Psoas muscle (tissue), 8 donors: ENCODE results near the gene PLCXD1. TPM values are rescaled to one million over a fixed set of nuclear protein-coding genes. Genes with fewer than 3 reads are reported as not detected.

Experiments
- ATAC-seq, 4 donors: fragments of 200-7000 bp; cut with Tn5 transposase; one replicate each; pipeline ENCODE4 v1.9.1; 2020; ENCODE audit warnings: moderate library complexity in 3 of 4, mild to moderate bottlenecking in 2 of 4
- DNase-seq, 2 donors: peaks; one replicate each; pipeline ENCODE4 v3.0.0-alpha.2; 2020
- H3K27ac ChIP-seq: fragments of 200-600 bp; one replicate; pipeline ENCODE4 v1.8.0; 2022
- H3K27me3 ChIP-seq, 3 donors: fragments of 200-600 bp in 1 of 3; one replicate each; pipeline versions ENCODE4 v1.6.1 to v1.8.0; 2013 to 2022; ENCODE audit warnings: low read length in 2 of 3, mild to moderate bottlenecking in 2 of 3, moderate library complexity in 1 of 3; ENCODE audit not compliant: insufficient read depth in 3 of 3
- H3K36me3 ChIP-seq, 2 donors: fragments of 200-600 bp in 1 of 2; one replicate each; pipeline versions ENCODE4 v1.6.1 to v1.8.0; 2013 to 2022; ENCODE audit warnings: low read depth in 1 of 2, mild to moderate bottlenecking in 1 of 2, moderate library complexity in 1 of 2; ENCODE audit not compliant: insufficient read depth in 1 of 2
- H3K4me1 ChIP-seq: fragments of 200-600 bp; one replicate; pipeline ENCODE4 v1.8.0; 2022
- H3K4me3 ChIP-seq: fragments of 200-600 bp; one replicate; pipeline ENCODE4 v1.8.0; 2022; ENCODE audit warnings: mild to moderate bottlenecking
- H3K9me3 ChIP-seq: fragments of 200-600 bp; one replicate; pipeline ENCODE4 v1.8.0; 2022
- WGBS, 3 donors: extraction: QIAGEN DNeasy Blood & Tissue Kit; methylation state at CpG; one replicate each; pipeline versions ENCODE4 v1.1.6 to v1.1.7; 2013; 5-methylcytosine and 5-hydroxymethylcytosine counted together
- intact Hi-C, 2 donors: fragments of 100-400 bp; cut with DNase I; formaldehyde crosslinking; loops; one replicate each; pipeline versions ENCODE4 v1.11.0 to v1.14.2; 2022
- polyA plus RNA-seq, 3 donors: library from polyadenylated mRNA; stranded (reverse); fragments of 200-250 nt; gene quantifications; one replicate each; pipeline ENCODE4 v1.2.3, GENCODE V29; 2013
- total RNA-seq, 4 donors: library from RNA; stranded (reverse); fragmentation: NEBNext Ultra II Directional in 2 of 4; extraction: Animal tissue kit (Norgen Biotek cat#: 25700) in 2 of 4; gene quantifications; one replicate each; pipeline versions ENCODE4 v1.2.1 to v1.2.4, GENCODE V29; 2021 to 2023
- TF ChIP-seq, protein P1 (sequence below): fragments of 200-600 bp; IDR thresholded peaks from one replicate; pipeline ENCODE4 v1.8.0; 2022; ENCODE audit warnings: antibody characterized with exemption
- donor health status: healthy with polysubstance abuse.
- donor health status: DM: no; HTN: no; CAD: no; lungs with moderate emphysema.
- donor health status: Bipolar disorder and iron deficiency.
- donor health status: healthy.
- donor health status: DM: yes; HTN: yes; CAD: no.
- donor health status: DM: no; HTN: no; CAD: no.
- donor health status: DM: no; HTN: no; CAD: no.
- donor health status: DM: yes; HTN: yes; CAD: no.

Gene PLCXD1
- total and polyA plus RNA-seq, 7 donors = 0.89 to 16.3 (median 2.3) TPM

DNA sequence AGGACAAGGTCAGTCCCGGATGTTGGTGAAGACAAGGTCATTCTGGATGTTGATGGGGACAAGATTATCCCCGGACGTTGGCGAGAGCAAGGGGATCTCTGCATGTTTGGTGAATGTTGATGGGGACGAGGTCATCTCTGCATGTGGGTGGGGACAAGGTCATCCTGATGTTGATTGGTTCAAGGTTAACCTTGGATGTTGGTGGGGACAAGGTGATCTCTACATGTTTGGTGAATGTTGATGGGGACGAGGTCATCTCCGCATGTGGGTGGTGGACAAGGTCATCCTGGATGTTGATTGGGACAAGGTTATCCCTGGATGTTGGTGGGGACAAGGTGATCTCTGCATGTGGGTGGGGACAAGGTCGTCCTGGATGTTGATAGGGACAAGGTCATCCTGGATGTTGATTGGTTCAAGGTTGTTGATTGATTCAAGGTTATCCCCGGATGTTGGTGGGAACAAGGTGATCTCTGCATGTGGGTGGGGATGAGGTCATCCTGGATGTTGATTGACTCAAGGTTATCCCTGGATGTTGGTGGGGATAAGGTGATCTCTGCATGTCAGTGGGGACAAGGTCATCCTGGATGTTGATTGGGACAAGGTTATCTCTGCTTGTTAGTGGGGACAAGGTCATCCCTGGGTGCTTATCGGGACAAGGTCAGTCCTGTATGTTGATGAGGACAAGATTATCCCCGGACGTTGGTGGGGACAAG, 28.8 kb upstream of the PLCXD1 start:
- intact Hi-C loops = no loop called here
- Histone ChIP-seq H3K9me3 (no peaks in the 10 kb centered on the region), H3K36me3 (no peaks in the 10 kb centered on the region), H3K27me3 (peaks cover 0 to 4% (median 3%) of the 10 kb centered on the region in 3 donors), H3K4me1 (no peaks in the 10 kb centered on the region), H3K4me3 (no peak overlapping the region), H3K27ac (no peak overlapping the region)
- 84 to 90% (median 87%) methylated on average over 12 of the region's 12 CpGs for WGBS, 3 donors
- ATAC-seq (no peak), DNase-seq (no peak)
- TF ChIP-seq, protein P1, sequence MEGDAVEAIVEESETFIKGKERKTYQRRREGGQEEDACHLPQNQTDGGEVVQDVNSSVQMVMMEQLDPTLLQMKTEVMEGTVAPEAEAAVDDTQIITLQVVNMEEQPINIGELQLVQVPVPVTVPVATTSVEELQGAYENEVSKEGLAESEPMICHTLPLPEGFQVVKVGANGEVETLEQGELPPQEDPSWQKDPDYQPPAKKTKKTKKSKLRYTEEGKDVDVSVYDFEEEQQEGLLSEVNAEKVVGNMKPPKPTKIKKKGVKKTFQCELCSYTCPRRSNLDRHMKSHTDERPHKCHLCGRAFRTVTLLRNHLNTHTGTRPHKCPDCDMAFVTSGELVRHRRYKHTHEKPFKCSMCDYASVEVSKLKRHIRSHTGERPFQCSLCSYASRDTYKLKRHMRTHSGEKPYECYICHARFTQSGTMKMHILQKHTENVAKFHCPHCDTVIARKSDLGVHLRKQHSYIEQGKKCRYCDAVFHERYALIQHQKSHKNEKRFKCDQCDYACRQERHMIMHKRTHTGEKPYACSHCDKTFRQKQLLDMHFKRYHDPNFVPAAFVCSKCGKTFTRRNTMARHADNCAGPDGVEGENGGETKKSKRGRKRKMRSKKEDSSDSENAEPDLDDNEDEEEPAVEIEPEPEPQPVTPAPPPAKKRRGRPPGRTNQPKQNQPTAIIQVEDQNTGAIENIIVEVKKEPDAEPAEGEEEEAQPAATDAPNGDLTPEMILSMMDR = no peak

- intact Hi-C loops = no loop called here
- no peak for ATAC-seq
- no peak for DNase-seq
- H3K27me3 ChIP-seq = peaks cover 0 to 4% (median 3%) of the 10 kb centered on the region in 3 donors
- H3K4me3 ChIP-seq = no peak overlapping the region
- no peaks in the 10 kb centered on the region for H3K9me3 ChIP-seq
- H3K4me1 ChIP-seq = no peaks in the 10 kb centered on the region
- H3K36me3 ChIP-seq = no peaks in the 10 kb centered on the region
- H3K27ac ChIP-seq = no peak overlapping the region
- TF ChIP-seq, protein P1 = no peak
- WGBS, 3 donors = 74 to 95% (median 79%) methylated on average over 3 of the region's 3 CpGs
Observed at GRCh38 chrX:252957-253291, 28.3 kb upstream of the PLCXD1 start.

DNA sequence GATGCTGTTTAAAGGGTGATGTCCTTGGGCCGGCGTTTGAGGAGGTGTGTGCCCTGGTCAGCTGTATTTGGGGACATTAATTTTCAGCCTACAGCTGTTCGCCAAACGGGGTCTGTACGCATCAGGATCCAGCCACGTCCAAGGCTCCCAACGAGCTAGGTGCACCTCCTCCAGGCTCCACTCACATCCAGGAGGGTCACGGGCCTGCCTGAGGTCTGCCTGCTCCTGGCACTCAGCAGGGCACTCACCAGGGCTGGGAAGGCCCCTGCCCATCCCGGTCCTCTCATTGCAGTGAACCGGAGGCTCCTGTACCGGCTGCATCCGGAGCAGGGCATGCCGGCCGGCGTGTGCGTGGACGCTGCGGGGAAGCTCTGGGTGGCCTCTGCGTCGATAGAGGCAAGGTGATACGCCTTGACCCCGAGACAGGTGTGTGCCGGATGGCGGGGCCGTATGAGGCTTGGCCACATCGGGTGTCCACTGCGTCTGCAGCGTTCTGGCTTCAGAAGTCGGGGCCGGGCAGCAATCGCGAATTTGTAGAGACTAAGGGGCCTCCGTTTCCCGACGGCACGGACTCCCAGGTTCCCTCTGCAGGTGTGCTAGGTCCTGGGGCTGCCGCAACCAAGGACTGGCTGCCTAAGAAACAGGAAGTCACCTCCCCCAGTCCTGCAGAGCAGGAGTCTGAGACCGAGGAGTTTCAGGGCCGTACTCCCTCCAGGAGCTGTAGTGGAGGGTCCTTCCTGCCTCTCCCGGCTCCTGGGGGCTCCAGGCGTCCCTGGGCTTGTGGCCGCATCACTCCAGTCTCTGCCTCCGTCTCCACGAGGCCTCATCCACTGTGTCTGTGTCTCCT, 27.5 kb upstream of the PLCXD1 start:
- ATAC-seq (no peak), DNase-seq (peak in 1 of 2 donors; percentile 36)
- no peak overlapping the region for H3K27ac ChIP-seq
- peaks cover 0 to 10% (median 5%) of the 10 kb centered on the region in 3 donors for H3K27me3 ChIP-seq
- H3K4me3 ChIP-seq = no peak overlapping the region
- no peaks in the 10 kb centered on the region for H3K9me3 ChIP-seq
- 86 to 88% (median 87%) methylated on average over 41 to 44 of the region's 44 CpGs for WGBS, 3 donors
- intact Hi-C loops = no loop called here
- no peaks in the 10 kb centered on the region for H3K4me1 ChIP-seq
- H3K36me3 ChIP-seq = no peaks in the 10 kb centered on the region
- TF ChIP-seq, protein P1 = no peak

GRCh38 chrX:254630-255215, 26.5 kb upstream of the PLCXD1 start:
- ATAC-seq = no peak
- Histone ChIP-seq H3K4me1 (no peaks in the 10 kb centered on the region), H3K27ac (no peak overlapping the region), H3K27me3 (peaks cover 0 to 10% (median 5%) of the 10 kb centered on the region in 3 donors), H3K4me3 (no peak overlapping the region), H3K36me3 (no peaks in the 10 kb centered on the region), H3K9me3 (no peaks in the 10 kb centered on the region)
- 92 to 93% (median 93%) methylated on average over 27 of the region's 27 CpGs for WGBS, 3 donors
- DNase-seq = peak in 1 of 2 donors; percentile 35
- intact Hi-C loops = no loop called here
- TF ChIP-seq, protein P1 = no peak
